OCI-LY7 (cell line): ENCODE results near the gene TEKTIP1. TPM values are rescaled to one million over a fixed set of nuclear protein-coding genes. Genes with fewer than 3 reads are reported as not detected.

Source experiments
- BruUV-seq: library from RNA; stranded (reverse); fragments of 400-500 nt; replicated peaks from 2 replicates; lab custom pipeline; 2021; lab: Mats Ljungman, UMichigan
- CTCF ChIA-PET: fragments of 300-600 bp; sonication (Branson Sonifier 250); formaldehyde crosslinking; loops from one replicate; lab custom pipeline; 2022; ENCODE audit warnings: antibody characterized with exemption; ENCODE audit not compliant: unreplicated experiment; lab: Charles Lee
- POLR2A ChIA-PET: fragments of 300-600 bp; sonication (Branson Sonifier 250); formaldehyde crosslinking; loops from one replicate; lab custom pipeline; 2022; ENCODE audit warnings: antibody characterized with exemption; lab: Charles Lee
- DNase-seq: peaks from one replicate; pipeline ENCODE4 v3.0.0-alpha.2; 2015; ENCODE audit warnings: low spot score
- H2AFZ ChIP-seq: fragments of 200-600 bp; sonication (generic), shearing (Covaris generic); 2 replicates; pipeline ENCODE4 v1.6.1; 2014; ENCODE audit warnings: mild to moderate bottlenecking, antibody characterized with exemption, low read length, moderate library complexity
- H3K27ac ChIP-seq: fragments of 200-600 bp; sonication (generic); 2 replicates; pipeline ENCODE4 v1.5.1; 2014; ENCODE audit warnings: mixed run types, low read depth, mild to moderate bottlenecking, moderate library complexity, low read length, inconsistent platforms; ENCODE audit not compliant: poor library complexity, severe bottlenecking
- H3K36me3 ChIP-seq: fragments of 200-600 bp; sonication (generic); 2 replicates; pipeline ENCODE4 v1.6.1; 2014; ENCODE audit warnings: mild to moderate bottlenecking, antibody characterized with exemption, low read length, moderate library complexity, mixed read lengths; ENCODE audit not compliant: insufficient read depth
- H3K4me1 ChIP-seq: fragments of 200-600 bp; sonication (generic); 2 replicates; pipeline ENCODE4 v1.5.1; 2014; ENCODE audit warnings: mild to moderate bottlenecking, low read length; ENCODE audit not compliant: insufficient read depth, poor library complexity, severe bottlenecking
- H3K4me2 ChIP-seq: fragments of 200-600 bp; sonication (generic); 2 replicates; pipeline ENCODE4 v1.6.1; 2014; ENCODE audit warnings: mild to moderate bottlenecking, low read length
- H3K4me3 ChIP-seq: fragments of 200-600 bp; sonication (generic); 2 replicates; pipeline ENCODE4 v1.5.1; 2014; ENCODE audit warnings: mild to moderate bottlenecking, low read depth, low read length; ENCODE audit not compliant: poor library complexity, severe bottlenecking
- H3K79me2 ChIP-seq: fragments of 200-600 bp; sonication (generic); 2 replicates; pipeline ENCODE4 v1.6.1; 2016; ENCODE audit warnings: low read depth, mild to moderate bottlenecking, low read length, moderate library complexity, mixed read lengths; ENCODE audit not compliant: insufficient read depth
- H3K9me2 ChIP-seq: fragments of 200-600 bp; sonication (generic); 2 replicates; pipeline ENCODE4 v1.6.1; 2016; ENCODE audit warnings: mild to moderate bottlenecking, low read length, mixed read lengths; ENCODE audit not compliant: insufficient read depth
- H3K9me3 ChIP-seq: fragments of 200-600 bp; sonication (generic); 2 replicates; pipeline ENCODE4 v1.6.1; 2014; ENCODE audit warnings: mild to moderate bottlenecking, mixed run types, low read length, mixed read lengths
- H4K20me1 ChIP-seq: fragments of 200-600 bp; sonication (generic); 2 replicates; pipeline ENCODE4 v1.6.1; 2014; ENCODE audit warnings: mild to moderate bottlenecking, antibody characterized with exemption, low read length, moderate library complexity, mixed read lengths; ENCODE audit not compliant: insufficient read depth
- CTCF ChIP-seq: fragments of 200-600 bp; sonication (generic); conservative IDR thresholded peaks from 2 replicates; pipeline ENCODE4 v1.5.1; 2014; ENCODE audit warnings: mild to moderate bottlenecking, antibody characterized with exemption, low read length, moderate library complexity, mixed read lengths
- EZH2phosphoT487 ChIP-seq: fragments of 200-600 bp; sonication (generic); IDR thresholded peaks from 2 replicates; pipeline ENCODE4 v1.6.1; 2018; ENCODE audit warnings: low read depth, borderline replicate concordance, mild to moderate bottlenecking, mixed run types, antibody characterized with exemption, low read length, moderate library complexity, mixed read lengths
- intact Hi-C: fragments of 100-400 bp; cut with micrococcal nuclease; formaldehyde crosslinking; loops from one replicate; pipeline ENCODE4 v1.10.0; 2022; ENCODE audit not compliant: unreplicated experiment
- total RNA-seq, 2 experiments: library from RNA; depleted of rRNA in 1 of 2; stranded (reverse); fragments of >200 nt in 1 of 2; shearing (Covaris generic) in 1 of 2; gene quantifications; 2 replicates each; pipeline ENCODE4 v1.2.3, GENCODE V29; 2014 to 2022

TEKTIP1 gene
- total RNA-seq, 2 experiments from 2014 or later: 0.44 to 7.0 TPM

- POLR2A ChIA-PET: interaction anchor here (0.6 to 1.6 kb wide), 5 partner anchors 17 to 1145 kb away, joined by 3 to 5 read pairs (median 4); no protein-coding TSS in a partner anchor
- H3K79me2 ChIP-seq: peaks cover 41% of the 10 kb centered on the region; the same call in 1 of the 2 replicates
- no TSS peak for BruUV-seq
- H3K9me3 ChIP-seq: no peaks in the 10 kb centered on the region
- H3K9me2 ChIP-seq: no peaks in the 10 kb centered on the region
- H4K20me1 ChIP-seq: 0 out of 2 replicates have a peak, but pooled peaks cover 4% of the 10 kb centered on the region
- H3K36me3 ChIP-seq: no peaks in the 10 kb centered on the region; the same call in 1 of the 2 replicates
- peaks cover 78% of the 10 kb centered on the region for H3K4me1 ChIP-seq
- no peak overlapping the region for H2AFZ ChIP-seq
- CTCF ChIA-PET: interaction anchor here (0.9 kb wide), 1 partner anchor 12 kb away, joined by 3 read pairs; no protein-coding TSS in a partner anchor
- peak overlapping the region; percentile 21 for H3K27ac ChIP-seq
- peak overlapping the region; percentile 72 for H3K4me3 ChIP-seq
- TF ChIP-seq CTCF: no peak
- no peak for TF ChIP-seq EZH2phosphoT487
- H3K4me2 ChIP-seq: peak overlapping the region; percentile 70
- DNase-seq: no peak
- intact Hi-C loops: no loop called here
Observed at GRCh38 chr19:3556423-3556977, 17.5 kb downstream of the TEKTIP1 start.

GRCh38 chr19:3556978-3557460, 18.0 kb downstream of the TEKTIP1 start:
- Histone ChIP-seq H3K4me2 (peak overlapping the region; percentile 70), H3K9me2 (no peaks in the 10 kb centered on the region), H3K27ac (peak overlapping the region; percentile 21), H3K4me3 (peak overlapping the region; percentile 72), H3K9me3 (no peaks in the 10 kb centered on the region), H3K4me1 (peaks cover 78% of the 10 kb centered on the region), H2AFZ (no peak overlapping the region), H3K36me3 (no peaks in the 10 kb centered on the region; the same call in 1 of the 2 replicates), H4K20me1 (0 out of 2 replicates have a peak, but pooled peaks cover 4% of the 10 kb centered on the region), H3K79me2 (peaks cover 41% of the 10 kb centered on the region; the same call in 1 of the 2 replicates)
- CTCF ChIA-PET: interaction anchor here (0.9 kb wide), 1 partner anchor 12 kb away, joined by 3 read pairs; no protein-coding TSS in a partner anchor
- BruUV-seq: no TSS peak
- peak; percentile 65 for DNase-seq
- TF ChIP-seq EZH2phosphoT487 (no peak), CTCF (0 out of 2 replicates have a peak, but pooled peaks have one; percentile 28)
- intact Hi-C loops: loop anchor here (1.0 kb wide), 1 partner anchor 15 kb away; the partner anchor contains the start of gene HMG20B
- POLR2A ChIA-PET: interaction anchor here (0.6 to 1.6 kb wide), 5 partner anchors 17 to 1144 kb away, joined by 3 to 5 read pairs (median 4); no protein-coding TSS in a partner anchor
